ENCODE measurements around the gene FAM184A. TPM values are rescaled to one million over a fixed set of nuclear protein-coding genes. Genes with fewer than 3 reads are reported as not detected.
"Not testable (repeated sequence)": the region's sequence is repeated elsewhere in the genome, so short reads cannot be mapped to it uniquely, and the experiment has no call there.

The FAM184A gene
- total RNA-seq, 1 donor from 2014 or later: 2.0 TPM

GRCh38 chr6:119002069-119002468 lies 76.4 kb downstream of the FAM184A start:
- Histone ChIP-seq H4K20me1 (ENCODE audit: insufficient read depth, low read length) (no peaks in the 10 kb centered on the region), H3K4me2 (ENCODE audit: low read length) (no peak overlapping the region), H3K79me2 (ENCODE audit: insufficient read depth, low read length) (no peaks in the 10 kb centered on the region), H3K36me3 (ENCODE audit: insufficient read depth, low read length) (no peaks in the 10 kb centered on the region), H3K4me3 (ENCODE audit: insufficient read depth, low read depth, low read length) (no peak overlapping the region), H3K27me3 (ENCODE audit: insufficient read depth, low read length) (no peaks in the 10 kb centered on the region), H3K9ac (ENCODE audit: low read length) (no peak overlapping the region), H3K9me3 (ENCODE audit: insufficient read depth, low read depth, low read length) (no peaks in the 10 kb centered on the region), H2AFZ (ENCODE audit: low read depth, low read length) (no peak overlapping the region), H3K27ac (ENCODE audit: low read depth, low read length) (no peak overlapping the region), H3K4me1 (ENCODE audit: insufficient read depth, low read length) (no peaks in the 10 kb centered on the region)
- TF ChIP-seq EZH2 (IDR thresholded peaks at IDR 0.05; ENCODE audit: insufficient read depth, low read length) (no peak), CTCF (IDR thresholded peaks at IDR 0.05; ENCODE audit: insufficient read depth, low read depth, low read length) (no peak)
- H3K27ac Mint-ChIP-seq (ENCODE audit: unreplicated experiment): no peak overlapping the region
- no peaks in the 10 kb centered on the region for H3K27me3 Mint-ChIP-seq (ENCODE audit: low read depth, unreplicated experiment)
- peaks cover 1% of the 10 kb centered on the region for H3K36me3 Mint-ChIP-seq (ENCODE audit: low read depth, unreplicated experiment)
- no peak overlapping the region for H3K4me3 Mint-ChIP-seq (ENCODE audit: unreplicated experiment)
- FAIRE-seq (no peak), DNase-seq (ENCODE audit: low read depth) (no peak)
- no peaks in the 10 kb centered on the region for H3K9me3 Mint-ChIP-seq (ENCODE audit: unreplicated experiment)
- no peaks in the 10 kb centered on the region for H3K4me1 Mint-ChIP-seq (ENCODE audit: low read depth, unreplicated experiment)

GRCh38 chr6:118999494-119000040 lies 78.9 kb downstream of the FAM184A start:
- H4K20me1 ChIP-seq (ENCODE audit: insufficient read depth, low read length): no peaks in the 10 kb centered on the region
- no peak overlapping the region for H3K27ac Mint-ChIP-seq (ENCODE audit: unreplicated experiment)
- H3K36me3 ChIP-seq (ENCODE audit: insufficient read depth, low read length): no peaks in the 10 kb centered on the region
- DNase-seq (ENCODE audit: low read depth) (no peak), FAIRE-seq (no peak)
- H3K4me3 ChIP-seq (ENCODE audit: insufficient read depth, low read depth, low read length): no peak overlapping the region
- H3K4me2 ChIP-seq (ENCODE audit: low read length): no peak overlapping the region
- H3K79me2 ChIP-seq (ENCODE audit: insufficient read depth, low read length): no peaks in the 10 kb centered on the region
- no peak overlapping the region for H3K9ac ChIP-seq (ENCODE audit: low read length)
- H2AFZ ChIP-seq (ENCODE audit: low read depth, low read length): no peak overlapping the region
- TF ChIP-seq CTCF (IDR thresholded peaks at IDR 0.05; ENCODE audit: insufficient read depth, low read depth, low read length) (no peak), EZH2 (IDR thresholded peaks at IDR 0.05; ENCODE audit: insufficient read depth, low read length) (no peak)
- H3K4me1 Mint-ChIP-seq (ENCODE audit: low read depth, unreplicated experiment): no peaks in the 10 kb centered on the region
- no peaks in the 10 kb centered on the region for H3K9me3 Mint-ChIP-seq (ENCODE audit: unreplicated experiment)
- H3K9me3 ChIP-seq (ENCODE audit: insufficient read depth, low read depth, low read length): no peaks in the 10 kb centered on the region
- H3K36me3 Mint-ChIP-seq (ENCODE audit: low read depth, unreplicated experiment): peaks cover 1% of the 10 kb centered on the region
- H3K4me3 Mint-ChIP-seq (ENCODE audit: unreplicated experiment): no peak overlapping the region
- no peak overlapping the region for H3K27ac ChIP-seq (ENCODE audit: low read depth, low read length)
- no peaks in the 10 kb centered on the region for H3K4me1 ChIP-seq (ENCODE audit: insufficient read depth, low read length)
- H3K27me3 Mint-ChIP-seq (ENCODE audit: low read depth, unreplicated experiment): no peaks in the 10 kb centered on the region
- H3K27me3 ChIP-seq (ENCODE audit: insufficient read depth, low read length): no peaks in the 10 kb centered on the region

- not testable (repeated sequence) for DNase-seq (ENCODE audit: low read depth); H3K27me3 ChIP-seq (ENCODE audit: insufficient read depth, low read length); H3K4me2 ChIP-seq (ENCODE audit: low read length); H3K9ac ChIP-seq (ENCODE audit: low read length); H3K27ac Mint-ChIP-seq (ENCODE audit: unreplicated experiment); H3K79me2 ChIP-seq (ENCODE audit: insufficient read depth, low read length); H3K27ac ChIP-seq (ENCODE audit: low read depth, low read length); H3K36me3 ChIP-seq (ENCODE audit: insufficient read depth, low read length); H2AFZ ChIP-seq (ENCODE audit: low read depth, low read length); H3K4me1 ChIP-seq (ENCODE audit: insufficient read depth, low read length); H3K4me3 ChIP-seq (ENCODE audit: insufficient read depth, low read depth, low read length); H4K20me1 ChIP-seq (ENCODE audit: insufficient read depth, low read length); H3K9me3 ChIP-seq (ENCODE audit: insufficient read depth, low read depth, low read length); H3K4me1 Mint-ChIP-seq (ENCODE audit: low read depth, unreplicated experiment); H3K27me3 Mint-ChIP-seq (ENCODE audit: low read depth, unreplicated experiment); H3K36me3 Mint-ChIP-seq (ENCODE audit: low read depth, unreplicated experiment); FAIRE-seq; H3K4me3 Mint-ChIP-seq (ENCODE audit: unreplicated experiment); H3K9me3 Mint-ChIP-seq (ENCODE audit: unreplicated experiment)
These were observed 81.0 kb downstream of the FAM184A start for GRCh38 chr6:118997426-118997825.

All from astrocyte (in vitro differentiated cells and primary cell).